Measurements from ENCODE around the gene FBXL7. TPM values are rescaled to one million over a fixed set of nuclear protein-coding genes. Genes with fewer than 3 reads are reported as not detected.

Gene FBXL7
- total and polyA plus RNA-seq, 4 donors = 1.9 to 15.5 (median 6.6) TPM

- Histone ChIP-seq H3K27ac (ENCODE audit: low read depth in 1 of 2, low read length in 1 of 2) (no peak overlapping the region), H3K4me3 (no peak overlapping the region), H3K9ac (ENCODE audit: insufficient read depth in 1 of 2, low read length in 2 of 2) (no peak overlapping the region), H3K9me3 (ENCODE audit: control insufficient read depth in 4 of 4, insufficient read depth in 3 of 4, low read length in 3 of 4) (peaks cover 0 to 9% (median 0%) of the 10 kb centered on the region in 4 donors), H3K27me3 (ENCODE audit: control insufficient read depth in 3 of 3, insufficient read depth in 3 of 3, low read length in 2 of 3) (no peaks in the 10 kb centered on the region), H3K4me1 (ENCODE audit: control insufficient read depth in 5 of 5, insufficient read depth in 5 of 5, low read length in 5 of 5) (peaks cover 0 to 17% (median 3%) of the 10 kb centered on the region in 5 donors), H3K36me3 (ENCODE audit: control insufficient read depth in 4 of 4, insufficient read depth in 4 of 4, low read length in 4 of 4) (peaks cover 10 to 24% (median 14%) of the 10 kb centered on the region in 4 donors)
- 97 to 99% methylated on average over 60 of the region's 60 CpGs for WGBS, 2 donors
- no peak for DNase-seq
- TF ChIP-seq, protein P1, sequence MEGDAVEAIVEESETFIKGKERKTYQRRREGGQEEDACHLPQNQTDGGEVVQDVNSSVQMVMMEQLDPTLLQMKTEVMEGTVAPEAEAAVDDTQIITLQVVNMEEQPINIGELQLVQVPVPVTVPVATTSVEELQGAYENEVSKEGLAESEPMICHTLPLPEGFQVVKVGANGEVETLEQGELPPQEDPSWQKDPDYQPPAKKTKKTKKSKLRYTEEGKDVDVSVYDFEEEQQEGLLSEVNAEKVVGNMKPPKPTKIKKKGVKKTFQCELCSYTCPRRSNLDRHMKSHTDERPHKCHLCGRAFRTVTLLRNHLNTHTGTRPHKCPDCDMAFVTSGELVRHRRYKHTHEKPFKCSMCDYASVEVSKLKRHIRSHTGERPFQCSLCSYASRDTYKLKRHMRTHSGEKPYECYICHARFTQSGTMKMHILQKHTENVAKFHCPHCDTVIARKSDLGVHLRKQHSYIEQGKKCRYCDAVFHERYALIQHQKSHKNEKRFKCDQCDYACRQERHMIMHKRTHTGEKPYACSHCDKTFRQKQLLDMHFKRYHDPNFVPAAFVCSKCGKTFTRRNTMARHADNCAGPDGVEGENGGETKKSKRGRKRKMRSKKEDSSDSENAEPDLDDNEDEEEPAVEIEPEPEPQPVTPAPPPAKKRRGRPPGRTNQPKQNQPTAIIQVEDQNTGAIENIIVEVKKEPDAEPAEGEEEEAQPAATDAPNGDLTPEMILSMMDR (IDR thresholded peaks at IDR 0.05; ENCODE audit: control extremely low read depth, extremely low read depth) = no peak
- no peak for ATAC-seq (ENCODE audit: insufficient read depth, low FRiP score)
Observed at GRCh38 chr5:15936505-15937245, 436.7 kb downstream of the FBXL7 start.

DNA sequence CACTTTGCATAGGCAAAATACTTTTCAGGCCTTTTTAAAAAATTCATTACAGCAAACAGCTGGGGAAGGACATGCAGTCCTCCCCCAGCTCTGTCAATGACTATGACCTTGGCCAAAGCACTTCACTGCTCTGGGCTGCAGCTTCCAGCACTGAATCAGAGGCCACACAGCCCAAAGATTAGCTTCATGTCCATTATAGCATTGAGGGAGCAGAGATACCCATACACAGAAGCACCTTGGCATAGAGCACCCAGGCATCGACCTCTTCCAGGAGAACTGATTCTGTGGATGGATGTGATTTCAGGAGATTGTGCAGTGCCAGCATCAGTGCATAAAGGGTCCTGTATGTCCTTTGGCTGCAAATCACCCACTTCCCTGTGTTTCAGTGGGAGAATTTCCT, 437.7 kb downstream of the FBXL7 start:
- no peak overlapping the region for H3K27ac ChIP-seq (ENCODE audit: low read depth in 1 of 2, low read length in 1 of 2)
- H3K4me1 ChIP-seq (ENCODE audit: control insufficient read depth in 5 of 5, insufficient read depth in 5 of 5, low read length in 5 of 5) = peaks cover 0 to 10% (median 0%) of the 10 kb centered on the region in 5 donors
- H3K27me3 ChIP-seq (ENCODE audit: control insufficient read depth in 3 of 3, insufficient read depth in 3 of 3, low read length in 2 of 3) = no peaks in the 10 kb centered on the region
- H3K4me3 ChIP-seq = no peak overlapping the region
- no peak overlapping the region for H3K9ac ChIP-seq (ENCODE audit: insufficient read depth in 1 of 2, low read length in 2 of 2)
- TF ChIP-seq, protein P1 (IDR thresholded peaks at IDR 0.05; ENCODE audit: control extremely low read depth, extremely low read depth) = no peak
- DNase-seq = no peak
- 79 to 90% methylated on average over 1 of the region's 1 CpG for WGBS, 2 donors
- peaks cover 0 to 9% (median 0%) of the 10 kb centered on the region in 4 donors for H3K9me3 ChIP-seq (ENCODE audit: control insufficient read depth in 4 of 4, insufficient read depth in 3 of 4, low read length in 3 of 4)
- ATAC-seq (ENCODE audit: insufficient read depth, low FRiP score) = no peak
- H3K36me3 ChIP-seq (ENCODE audit: control insufficient read depth in 4 of 4, insufficient read depth in 4 of 4, low read length in 4 of 4) = peaks cover 10 to 24% (median 14%) of the 10 kb centered on the region in 4 donors

DNA sequence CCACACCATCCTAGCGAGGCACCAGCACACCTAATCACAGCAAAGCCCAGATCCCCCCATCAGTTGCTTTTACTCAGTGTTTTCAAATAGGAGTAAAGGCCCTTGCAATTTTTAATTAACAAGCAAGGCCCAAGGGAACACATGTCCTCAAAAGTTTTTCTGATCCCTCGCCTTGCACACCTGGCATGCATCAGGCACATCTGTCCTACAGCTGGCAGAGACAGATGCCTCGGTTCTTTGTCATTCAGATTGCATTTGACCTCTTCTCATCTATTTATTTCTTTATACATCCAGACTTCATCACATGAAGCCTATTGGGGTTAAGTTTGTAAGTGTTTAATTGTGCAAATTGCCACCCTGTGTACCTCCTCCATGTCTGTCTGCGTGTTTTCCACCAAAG, 438.2 kb downstream of the FBXL7 start:
- H3K36me3 ChIP-seq (ENCODE audit: control insufficient read depth in 4 of 4, insufficient read depth in 4 of 4, low read length in 4 of 4) = peaks cover 10 to 24% (median 15%) of the 10 kb centered on the region in 4 donors
- ATAC-seq (ENCODE audit: insufficient read depth, low FRiP score) = no peak
- no peak overlapping the region for H3K4me3 ChIP-seq
- no peak overlapping the region for H3K9ac ChIP-seq (ENCODE audit: insufficient read depth in 1 of 2, low read length in 2 of 2)
- TF ChIP-seq, protein P1 (IDR thresholded peaks at IDR 0.05; ENCODE audit: control extremely low read depth, extremely low read depth) = no peak
- no peak for DNase-seq
- peaks cover 0 to 9% (median 0%) of the 10 kb centered on the region in 4 donors for H3K9me3 ChIP-seq (ENCODE audit: control insufficient read depth in 4 of 4, insufficient read depth in 3 of 4, low read length in 3 of 4)
- peaks cover 0 to 5% (median 0%) of the 10 kb centered on the region in 5 donors for H3K4me1 ChIP-seq (ENCODE audit: control insufficient read depth in 5 of 5, insufficient read depth in 5 of 5, low read length in 5 of 5)
- H3K27ac ChIP-seq (ENCODE audit: low read depth in 1 of 2, low read length in 1 of 2) = no peak overlapping the region
- H3K27me3 ChIP-seq (ENCODE audit: control insufficient read depth in 3 of 3, insufficient read depth in 3 of 3, low read length in 2 of 3) = no peaks in the 10 kb centered on the region
- 87 to 88% methylated on average over 4 of the region's 4 CpGs for WGBS, 2 donors
